Adrenal gland (tissue), 12 donors: ENCODE data around the gene PATJ. TPM values are rescaled to one million over a fixed set of nuclear protein-coding genes. Genes with fewer than 3 reads are reported as not detected.

Source experiments
- DNase-seq, 7 donors: peaks; one replicate each; pipeline ENCODE4 v3.0.0-alpha.2; 2019 to 2020
- H3K27ac ChIP-seq, 5 donors: fragments of 200-600 bp; sonication (generic) in 4 of 5; 1 replicate in 3 of 5; 2 replicates in 2 of 5; pipeline versions ENCODE4 v1.5.1 to v1.8.0; 2016 to 2020; ENCODE audit warnings: mild to moderate bottlenecking in 1 of 5
- H3K27me3 ChIP-seq: fragments of 200-600 bp; 2 replicates; pipeline ENCODE4 v1.8.0; 2021
- H3K36me3 ChIP-seq, 2 donors: fragments of 200-600 bp; replicated peaks in 1 of 2; 1 replicate in 1 of 2; 2 replicates in 1 of 2; pipeline versions ENCODE4 v1.5.1 to v1.8.0; 2018 to 2022
- H3K4me1 ChIP-seq, 2 donors: fragments of 200-600 bp; replicated peaks in 1 of 2; 1 replicate in 1 of 2; 2 replicates in 1 of 2; pipeline versions ENCODE4 v1.5.1 to v1.8.0; 2018 to 2021
- H3K4me3 ChIP-seq, 4 donors: fragments of 200-600 bp; sonication (generic) in 3 of 4; one replicate each; pipeline ENCODE4 v1.5.1; 2016 to 2018
- H3K9me3 ChIP-seq, 3 donors: fragments of 200-600 bp; sonication (generic) in 1 of 3; replicated peaks in 1 of 3; 1 replicate in 2 of 3; 2 replicates in 1 of 3; pipeline versions ENCODE4 v1.5.1 to v1.8.0; 2016 to 2021
- CTCF ChIP-seq, 6 experiments: fragments of 450-650 bp in 4 of 6; fragments of 200-600 bp in 2 of 6; sonication (generic) in 1 of 6; IDR thresholded peaks; 1 replicate in 5 of 6; 2 replicates in 1 of 6; pipeline versions ENCODE4 v1.5.1 to v1.8.0; 2016 to 2021; ENCODE audit warnings: antibody characterized with exemption in 6 of 6, mild to moderate bottlenecking in 2 of 6, moderate library complexity in 1 of 6
- POLR2A ChIP-seq, 2 donors: fragments of 450-650 bp; IDR thresholded peaks; one replicate each; pipeline ENCODE4 v1.6.1; 2017; ENCODE audit warnings: antibody characterized with exemption in 2 of 2, mild to moderate bottlenecking in 2 of 2, moderate library complexity in 1 of 2
- WGBS, 4 donors: extraction: QIAGEN DNeasy Blood & Tissue Kit in 2 of 4; methylation state at CpG; one replicate each; pipeline versions ENCODE4 v1.1.5 to v1.1.7; 2013 to 2017; 5-methylcytosine and 5-hydroxymethylcytosine counted together
- intact Hi-C, 2 donors: fragments of 100-400 bp; cut with DNase I; formaldehyde crosslinking; loops; one replicate each; pipeline versions ENCODE4 v1.14.1 to v1.15.0; 2022 to 2023
- polyA plus RNA-seq, 3 donors: library from polyadenylated mRNA; stranded (reverse); fragments of 200-250 nt in 2 of 3; fragments of 350-450 nt in 1 of 3; fragmentation: Illumina TruSeq in 1 of 3; extraction: RNeasy Lipid Tissue Mini Kit (QIAGEN cat#74804) in 1 of 3; gene quantifications; one replicate each; pipeline ENCODE4 v1.2.3, GENCODE V29; 2013 to 2014
- total RNA-seq, 9 donors: library from RNA; depleted of rRNA in 4 of 9; stranded (reverse); fragments of >200 nt in 4 of 9; fragments of 120-200 nt in 1 of 9; fragmentation: NEBNext Ultra II Directional in 1 of 9; extraction: Animal tissue kit (Norgen Biotek cat#: 25700) in 1 of 9; gene quantifications; one replicate each; pipeline versions ENCODE4 v1.1.0 to v1.2.4, GENCODE V29; 2013 to 2023
- donor health status: healthy with polysubstance abuse.
- donor health status: Bipolar disorder and iron deficiency.
- donor health status: DM: yes; HTN: yes; CAD: no.
- donor health status: DM: no; HTN: no; CAD: no.
- donor health status: DM: no; HTN: no; CAD: no.
- donor health status: DM: yes; HTN: yes; CAD: no.

PATJ gene
- total and polyA plus RNA-seq, 12 donors = 6.8 to 36.6 (median 23.4) TPM

DNA sequence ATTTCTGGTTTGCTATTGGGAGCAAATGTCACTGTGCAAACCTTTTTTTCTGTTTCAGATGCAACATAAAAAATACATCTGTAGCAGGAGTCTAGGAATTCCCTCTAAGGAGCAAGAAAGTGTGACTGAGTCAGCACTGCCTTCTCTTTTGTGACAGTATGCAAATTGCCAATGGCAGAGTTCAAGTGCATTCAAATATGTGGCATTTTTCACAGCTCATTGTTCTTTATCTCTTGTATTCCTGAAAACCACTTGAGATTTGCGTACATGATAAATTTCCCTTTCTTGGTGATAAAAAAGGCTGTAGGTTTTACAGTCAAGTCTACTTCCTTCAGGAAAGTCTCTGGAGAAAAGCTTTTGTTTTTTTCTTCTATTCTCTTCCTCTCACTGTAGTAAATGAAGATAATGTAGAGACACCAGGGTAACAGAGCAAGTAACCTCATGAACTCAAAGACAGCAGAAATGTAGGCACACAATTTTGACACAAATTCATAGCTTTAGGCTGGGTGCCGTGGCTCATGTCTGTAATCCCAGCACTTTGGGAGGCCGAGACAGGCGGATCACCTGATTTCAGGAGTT is 322.6 kb downstream of the PATJ start:
- Histone ChIP-seq H3K36me3 (no peaks in the 10 kb centered on the region), H3K9me3 (no peaks in the 10 kb centered on the region), H3K4me1 (peaks cover 16 to 18% of the 10 kb centered on the region in 2 donors), H3K4me3 (no peak overlapping the region), H3K27me3 (no peaks in the 10 kb centered on the region), H3K27ac (no peak overlapping the region)
- 78 to 95% (median 89%) methylated on average over 4 of the region's 4 CpGs for WGBS, 4 donors
- intact Hi-C loops = no loop called here
- TF ChIP-seq CTCF (IDR thresholded peaks at IDR 0.05) (no peak), POLR2A (IDR thresholded peaks at IDR 0.05) (no peak)
- DNase-seq = no peak

DNA sequence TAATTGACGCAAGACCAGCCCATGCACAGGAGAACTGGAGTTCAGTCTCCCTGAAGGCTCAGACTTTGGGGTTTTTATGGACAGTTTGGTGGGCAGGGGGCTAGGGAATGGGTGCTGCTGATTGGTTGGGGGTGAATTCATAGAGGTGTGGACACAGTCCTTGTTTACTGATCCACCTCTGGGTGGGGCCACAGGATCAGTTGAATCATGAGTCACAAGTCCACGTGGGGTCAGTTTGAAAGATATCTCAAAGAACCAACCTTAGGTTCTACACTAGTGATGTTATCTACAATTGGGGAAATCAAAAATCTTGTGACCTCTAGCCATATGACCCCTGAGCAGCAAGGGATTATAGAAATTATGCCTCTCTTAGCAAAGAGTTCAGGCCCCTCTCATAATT is 324.4 kb downstream of the PATJ start:
- Histone ChIP-seq H3K36me3 (no peaks in the 10 kb centered on the region), H3K27ac (no peak overlapping the region), H3K27me3 (no peaks in the 10 kb centered on the region), H3K4me3 (no peak overlapping the region), H3K9me3 (no peaks in the 10 kb centered on the region), H3K4me1 (peaks cover 16 to 26% of the 10 kb centered on the region in 2 donors)
- intact Hi-C loops = no loop called here
- WGBS, 4 donors = 89 to 100% (median 97%) methylated on average over 2 of the region's 2 CpGs
- no peak for DNase-seq
- TF ChIP-seq POLR2A (IDR thresholded peaks at IDR 0.05) = no peak
- no peak for TF ChIP-seq CTCF (IDR thresholded peaks at IDR 0.05)

DNA sequence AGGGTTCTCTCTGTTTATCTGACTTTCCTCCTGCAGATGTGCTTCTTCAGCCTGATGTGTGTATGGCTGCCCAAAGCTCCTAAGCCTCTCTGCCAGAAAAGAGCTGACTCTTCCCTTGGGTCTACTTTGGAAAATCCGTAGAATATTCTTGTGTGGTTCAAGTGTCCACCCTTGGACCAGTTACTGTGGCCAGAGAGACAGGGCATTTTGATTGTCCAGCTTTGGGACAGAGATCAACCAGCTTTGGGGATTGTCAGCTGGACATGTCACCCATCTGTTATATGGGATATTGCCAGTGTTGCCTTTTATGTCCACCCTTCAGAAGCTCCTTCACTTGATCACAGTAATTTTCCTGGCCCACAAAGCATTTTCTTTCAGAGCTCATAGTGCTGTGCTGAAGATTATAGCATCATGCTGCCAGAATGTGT is 326.1 kb downstream of the PATJ start:
- Histone ChIP-seq H3K27me3 (no peaks in the 10 kb centered on the region), H3K4me1 (peaks cover 16 to 26% of the 10 kb centered on the region in 2 donors), H3K27ac (peak overlapping the region; percentile 58 to 84 (median 74)), H3K4me3 (no peak overlapping the region), H3K9me3 (no peaks in the 10 kb centered on the region), H3K36me3 (no peaks in the 10 kb centered on the region)
- intact Hi-C loops = no loop called here
- 71 to 92% (median 87%) methylated on average over 1 of the region's 1 CpG for WGBS, 4 donors
- TF ChIP-seq CTCF (IDR thresholded peaks at IDR 0.05) (no peak), POLR2A (IDR thresholded peaks at IDR 0.05) (no peak)
- DNase-seq = peak in 1 of 7 donors; percentile 11

GRCh38 chr1:62068978-62069377 is 326.7 kb downstream of the PATJ start:
- TF ChIP-seq CTCF (IDR thresholded peaks at IDR 0.05) (no peak), POLR2A (IDR thresholded peaks at IDR 0.05) (peak in 1 of 2 donors; percentile 46)
- Histone ChIP-seq H3K4me3 (peak overlapping the region in 1 of 4 donors; percentile 10), H3K9me3 (no peaks in the 10 kb centered on the region), H3K4me1 (peaks cover 16 to 26% of the 10 kb centered on the region in 2 donors), H3K36me3 (no peaks in the 10 kb centered on the region), H3K27ac (peak overlapping the region; percentile 58 to 84 (median 74)), H3K27me3 (no peaks in the 10 kb centered on the region)
- intact Hi-C loops = no loop called here
- 20 to 44% (median 27%) methylated on average over 5 of the region's 5 CpGs for WGBS, 4 donors
- DNase-seq = peak; percentile 19 to 65 (median 35)
